ENCODE measurements around the gene CADPS2. TPM values are rescaled to one million over a fixed set of nuclear protein-coding genes. Genes with fewer than 3 reads are reported as not detected.

CADPS2 gene
- total and polyA plus RNA-seq, 10 of the 15 experiments (the other 5 are each of a cell fraction or from before 2014, with no cell fraction given) = 0.05 to 7.5 (median 0.25) TPM

- ATAC-seq (no peak), FAIRE-seq (no peak), DNase-seq (ENCODE audit: low read depth, low spot score) (no peak)
- H3K4me1 ChIP-seq (ENCODE audit: control insufficient read depth, insufficient read depth, low read length) = no peaks in the 10 kb centered on the region
- no peaks in the 10 kb centered on the region for H3K79me2 ChIP-seq (ENCODE audit: control insufficient read depth, insufficient read depth, low read length)
- TF ChIP-seq SIX5 (IDR thresholded peaks at IDR 0.05; ENCODE audit: low read depth, low read length, severe bottlenecking) (no peak), IKZF2 (IDR thresholded peaks at IDR 0.05) (no peak), ETV6 (conservative IDR thresholded peaks at IDR 0.05 in 1 of 2, IDR thresholded peaks at IDR 0.05 in 1 of 2; ENCODE audit: borderline replicate concordance in 1 of 2, low read depth in 1 of 2) (no peak), LARP7 (IDR thresholded peaks at IDR 0.05) (no peak), RFX5 (IDR thresholded peaks at IDR 0.05; ENCODE audit: low read depth, low read length) (no peak), TCF7 (IDR thresholded peaks at IDR 0.05; ENCODE audit: borderline replicate concordance) (no peak), CHD2 (IDR thresholded peaks at IDR 0.05; ENCODE audit: borderline replicate concordance, low read depth, low read length) (no peak), TARDBP (IDR thresholded peaks at IDR 0.05; ENCODE audit: borderline replicate concordance) (no peak), NBN (IDR thresholded peaks at IDR 0.05) (no peak), USF1 (IDR thresholded peaks at IDR 0.05; ENCODE audit: borderline replicate concordance, extremely low read length, insufficient read depth, low read depth, low read length) (no peak), CBFB (IDR thresholded peaks at IDR 0.05; ENCODE audit: low read depth) (no peak), MEF2A (IDR thresholded peaks at IDR 0.05; ENCODE audit: insufficient read depth, low read depth, low read length) (no peak), ZSCAN29 (IDR thresholded peaks at IDR 0.05) (no peak), SMAD1 (IDR thresholded peaks at IDR 0.05; ENCODE audit: low read depth, partially characterized antibody) (no peak), SMC3 (IDR thresholded peaks at IDR 0.05; ENCODE audit: borderline replicate concordance, low read length) (no peak), POLR2AphosphoS5 (IDR thresholded peaks at IDR 0.05; ENCODE audit: low read length) (no peak), BRCA1 (IDR thresholded peaks at IDR 0.05; ENCODE audit: low read depth, low read length) (no peak), HSF1 (IDR thresholded peaks at IDR 0.05; ENCODE audit: low read depth, low read length) (no peak), ZNF274 (IDR thresholded peaks at IDR 0.05; ENCODE audit: insufficient read depth, insufficient read length) (no peak)
- intact Hi-C loops (cut with micrococcal nuclease; ENCODE audit: unreplicated experiment) (no loop called here), in situ Hi-C loops (cut with MboI) (no loop called here)
- ChIA-PET RAD21 (ENCODE audit: unreplicated experiment) (interaction anchor here (1.0 kb wide), 1 partner anchor 160 kb away, joined by 3 read pairs; no protein-coding TSS in a partner anchor), SMC1A (ENCODE audit: uncharacterized antibody, unreplicated experiment) (interaction anchor here (1.1 to 1.5 kb wide), 5 partner anchors 15 to 299 kb away, joined by 3 to 5 read pairs (median 4); no protein-coding TSS in a partner anchor), POLR2A (no interaction called here), CTCF (interaction anchor here (0.6 to 1.5 kb wide), 2 partner anchors 13 to 111 kb away, joined by 3 to 4 read pairs; no protein-coding TSS in a partner anchor)
- WGBS (ENCODE audit: insufficient coverage, insufficient replicate concordance, low lambda C conversion rate, missing lambda C conversion rate) = 69% methylated on average over 4 of the region's 4 CpGs
- no peak overlapping the region for H2AFZ ChIP-seq (ENCODE audit: control insufficient read depth, low read depth, low read length)
- BruUV-seq (replicated peaks) = no TSS peak
- no peak overlapping the region for H3K4me3 ChIP-seq
- no peak overlapping the region for H3K4me2 ChIP-seq (ENCODE audit: control insufficient read depth, insufficient read depth)
- H3K36me3 ChIP-seq (ENCODE audit: control insufficient read depth in 2 of 2, insufficient read depth in 2 of 2, low read length in 1 of 2) = no peaks in the 10 kb centered on the region
- no peak overlapping the region for H3K9ac ChIP-seq (ENCODE audit: control insufficient read depth, insufficient read depth, low read length)
- no peaks in the 10 kb centered on the region for H4K20me1 ChIP-seq (ENCODE audit: control insufficient read depth, insufficient read depth)
- no peaks in the 10 kb centered on the region for H3K27me3 ChIP-seq (replicated peaks in 1 of 2; ENCODE audit: control insufficient read depth in 2 of 2, insufficient read depth in 2 of 2, low read length in 1 of 2)
- no peak overlapping the region for H3K27ac ChIP-seq (ENCODE audit: control insufficient read depth, insufficient read depth)
- no peaks in the 10 kb centered on the region for H3K9me3 ChIP-seq (replicated peaks; ENCODE audit: control insufficient read depth, insufficient read depth, low read length)
Observed at GRCh38 chr7:122849322-122849956, 36.8 kb downstream of the CADPS2 start.
